Endothelial cell of umbilical vein (primary cell): Measurements from ENCODE around the gene TPSG1. TPM values are rescaled to one million over a fixed set of nuclear protein-coding genes. Genes with fewer than 3 reads are reported as not detected.

Source experiments
- BruUV-seq: library from RNA; stranded (reverse); fragments of 400-500 nt; replicated peaks from 2 replicates; lab custom pipeline; 2021; lab: Mats Ljungman, UMichigan
- CTCF ChIA-PET: fragments of 300-600, 350-600 bp; sonication (Branson Sonifier 250); formaldehyde crosslinking; loops from one replicate; lab custom pipeline; 2021; ENCODE audit warnings: antibody characterized with exemption, inconsistent platforms; lab: Charles Lee
- POLR2A ChIA-PET: fragments of 300-600, 350-600 bp; sonication (Branson Sonifier 250); formaldehyde crosslinking; loops from one replicate; lab custom pipeline; 2021; ENCODE audit warnings: antibody characterized with exemption, inconsistent platforms; lab: Charles Lee
- DNase-seq: peaks from one replicate; pipeline ENCODE4 v3.0.0-alpha.2; 2011; ENCODE audit warnings: low read depth, low spot score
- FAIRE-seq: peaks from 2 replicates; lab custom pipeline; 2011; peaks lifted over from hg19 to GRCh38; lab: Jason Lieb, UNC
- H2AFZ ChIP-seq: 2 replicates; pipeline ENCODE4 v1.6.0; 2012; ENCODE audit warnings: low read depth, low read length, control low read depth, inconsistent platforms
- H3K27ac ChIP-seq: 2 replicates; pipeline ENCODE4 v1.5.1; 2011; ENCODE audit warnings: low read depth, mild to moderate bottlenecking, control low read depth, low read length, moderate library complexity; ENCODE audit not compliant: insufficient read depth
- H3K27me3 ChIP-seq, 2 experiments: 2 replicates each; pipeline versions ENCODE4 v1.6.0 to v1.6.1; 2011; ENCODE audit warnings: low read length in 2 of 2, mixed read lengths in 1 of 2; ENCODE audit not compliant: control insufficient read depth in 2 of 2, insufficient read depth in 2 of 2
- H3K36me3 ChIP-seq, 2 experiments: 2 replicates in 1 of 2; 3 replicates in 1 of 2; pipeline ENCODE4 v1.5.1; 2011; ENCODE audit warnings: low read length in 2 of 2, mild to moderate bottlenecking in 1 of 2, moderate library complexity in 1 of 2; ENCODE audit not compliant: control insufficient read depth in 2 of 2, insufficient read depth in 2 of 2; ENCODE audit errors: extremely low read depth in 1 of 2
- H3K4me1 ChIP-seq: 3 replicates; pipeline ENCODE4 v1.5.1; 2011; ENCODE audit warnings: mild to moderate bottlenecking, low read length; ENCODE audit not compliant: control insufficient read depth, insufficient read depth; ENCODE audit errors: extremely low read depth
- H3K4me2 ChIP-seq: 2 replicates; pipeline ENCODE4 v1.6.1; 2011; ENCODE audit warnings: low read length, control low read depth, mixed read lengths; ENCODE audit not compliant: insufficient read depth
- H3K4me3 ChIP-seq, 3 experiments: fragments of 200-600 bp in 1 of 3; sonication (generic), shearing (Covaris generic) in 1 of 3; replicated peaks in 1 of 3; 2 replicates each; pipeline ENCODE4 v1.5.1; 2011 to 2016; ENCODE audit warnings: control low read depth in 3 of 3, low read length in 3 of 3, mild to moderate bottlenecking in 2 of 3, inconsistent platforms in 1 of 3, low read depth in 1 of 3, moderate library complexity in 1 of 3; ENCODE audit not compliant: insufficient read depth in 1 of 3
- H3K79me2 ChIP-seq: 2 replicates; pipeline ENCODE4 v1.6.0; 2012; ENCODE audit warnings: low read length, inconsistent platforms; ENCODE audit not compliant: control insufficient read depth, insufficient read depth
- H3K9ac ChIP-seq: replicated peaks from 2 replicates; pipeline ENCODE3; 2011; ENCODE audit warnings: low read length, control low read depth; ENCODE audit not compliant: insufficient read depth; ENCODE audit errors: extremely low read depth
- H3K9me1 ChIP-seq: replicated peaks from 3 replicates; pipeline ENCODE4 v1.6.0; 2011; ENCODE audit warnings: mild to moderate bottlenecking, low read length; ENCODE audit not compliant: control insufficient read depth, insufficient read depth; ENCODE audit errors: extremely low read depth
- H3K9me3 ChIP-seq: replicated peaks from 2 replicates; pipeline ENCODE4 v1.5.1; 2012; ENCODE audit warnings: low read length, inconsistent platforms; ENCODE audit not compliant: control insufficient read depth, insufficient read depth
- H4K20me1 ChIP-seq: replicated peaks from 2 replicates; pipeline ENCODE3; 2011; ENCODE audit warnings: mild to moderate bottlenecking, low read length; ENCODE audit not compliant: control insufficient read depth, insufficient read depth; ENCODE audit errors: extremely low read depth
- CTCF ChIP-seq, 2 donors: IDR thresholded peaks; 1 replicate in 1 of 2; 2 replicates in 1 of 2; pipeline ENCODE4 v1.5.1; 2011; ENCODE audit warnings: low read length in 2 of 2, mild to moderate bottlenecking in 2 of 2, moderate library complexity in 2 of 2, control low read depth in 1 of 2, inconsistent platforms in 1 of 2, low read depth in 1 of 2; ENCODE audit not compliant: insufficient read depth in 1 of 2; ENCODE audit errors: extremely low read depth in 1 of 2
- EZH2 ChIP-seq: IDR thresholded peaks from 2 replicates; pipeline ENCODE4 v1.6.1; 2012; ENCODE audit warnings: borderline replicate concordance, low read depth, mild to moderate bottlenecking, moderate library complexity, low read length, inconsistent platforms; ENCODE audit not compliant: severe bottlenecking
- FOS ChIP-seq: IDR thresholded peaks from 2 replicates; pipeline ENCODE4 v1.6.1; 2011; ENCODE audit warnings: mild to moderate bottlenecking, low read length, moderate library complexity, borderline replicate concordance; ENCODE audit not compliant: insufficient read depth
- GATA2 ChIP-seq: IDR thresholded peaks from 2 replicates; pipeline ENCODE4 v1.7.0; 2011; ENCODE audit warnings: low read depth, mild to moderate bottlenecking, moderate library complexity, mixed read lengths, low read length; ENCODE audit not compliant: insufficient read length, insufficient read depth
- JUN ChIP-seq: IDR thresholded peaks from 2 replicates; pipeline ENCODE4 v1.6.1; 2011; ENCODE audit warnings: borderline replicate concordance, low read depth; ENCODE audit not compliant: insufficient read length, insufficient read depth
- MAX ChIP-seq: IDR thresholded peaks from 2 replicates; pipeline ENCODE4 v1.6.1; 2011; ENCODE audit not compliant: insufficient read depth, insufficient read length
- POLR2A ChIP-seq: IDR thresholded peaks from 2 replicates; pipeline ENCODE4 v1.6.1; 2012; ENCODE audit warnings: low read depth, mild to moderate bottlenecking, control low read depth, low read length
- dilution Hi-C: fragments of 300-500 bp; cut with MboI; formaldehyde crosslinking; loops from one replicate; pipeline ENCODE4 v1.15.0; 2019; ENCODE audit warnings: low sequenced_read_pairs; ENCODE audit not compliant: extremely low pct_ligation_motif_present
- intact Hi-C: fragments of 100-400 bp; cut with micrococcal nuclease; formaldehyde crosslinking; loops from one replicate; pipeline ENCODE4 v1.10.0; 2022
- polyA plus RNA-seq, 4 experiments: library from polyadenylated mRNA; depleted of rRNA in 3 of 4; stranded (reverse) in 3 of 4; unstranded in 1 of 4; fragments of >200 nt; gene quantifications; 2 replicates each; pipeline versions ENCODE4 v1.2.1 to v1.2.3, GENCODE V29; 2011 to 2012; ENCODE audit warnings: missing spikeins in 1 of 4
- total RNA-seq: library from RNA; stranded (reverse); gene quantifications from 2 replicates; pipeline ENCODE4 v1.2.3, GENCODE V29; 2021

TPSG1 gene
- total and polyA plus RNA-seq, 2 donors (not counting 3 experiments of a cell fraction or from before 2014, with no cell fraction given): not detected

GRCh38 chr16:1213231-1213630 is 11.8 kb downstream of the TPSG1 start:
- H3K4me2 ChIP-seq: no peak overlapping the region
- H3K27me3 ChIP-seq: no peaks in the 10 kb centered on the region
- no peaks in the 10 kb centered on the region for H3K9me3 ChIP-seq
- POLR2A ChIA-PET: no interaction called here
- no peaks in the 10 kb centered on the region for H3K9me1 ChIP-seq
- DNase-seq (no peak), FAIRE-seq (no peak)
- dilution Hi-C loops: no loop called here
- intact Hi-C loops: no loop called here
- H4K20me1 ChIP-seq: no peaks in the 10 kb centered on the region
- H3K4me3 ChIP-seq: no peak overlapping the region
- no peak overlapping the region for H3K9ac ChIP-seq
- CTCF ChIA-PET: no interaction called here
- TF ChIP-seq JUN (no peak), EZH2 (no peak), CTCF (IDR thresholded peaks at IDR 0.05; ENCODE audit: extremely low read depth in 1 of 2, insufficient read depth in 1 of 2, low read depth in 1 of 2, low read length in 2 of 2) (no peak), MAX (no peak), FOS (no peak), POLR2A (no peak), GATA2 (no peak)
- no peaks in the 10 kb centered on the region for H3K79me2 ChIP-seq
- H3K4me1 ChIP-seq: no peaks in the 10 kb centered on the region
- H2AFZ ChIP-seq: no peak overlapping the region
- H3K36me3 ChIP-seq: no peaks in the 10 kb centered on the region
- no peak overlapping the region for H3K27ac ChIP-seq
- BruUV-seq: no TSS peak
